Astrocyte (in vitro differentiated cells and primary cell): Measurements from ENCODE around the gene TUFM. TPM values are rescaled to one million over a fixed set of nuclear protein-coding genes. Genes with fewer than 3 reads are reported as not detected.
A peak's percentile ranks its signal among the peaks of the same experiment; 100 is the strongest.
"Not testable (repeated sequence)": the region's sequence is repeated elsewhere in the genome, so short reads cannot be mapped to it uniquely, and the experiment has no call there.

Source experiments
- DNase-seq: peaks from one replicate; pipeline ENCODE4 v3.0.0-alpha.2; 2010; ENCODE audit warnings: low read depth
- FAIRE-seq: peaks from 2 replicates; lab custom pipeline; 2011; peaks lifted over from hg19 to GRCh38; lab: Jason Lieb, UNC
- H2AFZ ChIP-seq: 2 replicates; pipeline ENCODE4 v1.6.0; 2012; ENCODE audit warnings: low read depth, low read length, inconsistent platforms
- H3K27ac ChIP-seq: 2 replicates; pipeline ENCODE4 v1.5.1; 2011; ENCODE audit warnings: low read depth, low read length, inconsistent platforms
- H3K27me3 ChIP-seq: 2 replicates; pipeline ENCODE4 v1.6.0; 2011; ENCODE audit warnings: low read length, inconsistent platforms; ENCODE audit not compliant: insufficient read depth
- H3K36me3 ChIP-seq: 2 replicates; pipeline ENCODE4 v1.5.1; 2011; ENCODE audit warnings: low read length, inconsistent platforms; ENCODE audit not compliant: insufficient read depth
- H3K4me1 ChIP-seq: 2 replicates; pipeline ENCODE4 v1.5.1; 2011; ENCODE audit warnings: low read length, inconsistent platforms; ENCODE audit not compliant: insufficient read depth
- H3K4me2 ChIP-seq: 2 replicates; pipeline ENCODE4 v1.6.0; 2012; ENCODE audit warnings: low read length, inconsistent platforms
- H3K4me3 ChIP-seq: 2 replicates; pipeline ENCODE4 v1.5.1; 2011; ENCODE audit warnings: low read depth, mild to moderate bottlenecking, low read length, inconsistent platforms; ENCODE audit not compliant: insufficient read depth
- H3K79me2 ChIP-seq: 2 replicates; pipeline ENCODE4 v1.6.0; 2012; ENCODE audit warnings: mild to moderate bottlenecking, low read length, inconsistent platforms; ENCODE audit not compliant: insufficient read depth
- H3K9ac ChIP-seq: 2 replicates; pipeline ENCODE4 v1.6.0; 2012; ENCODE audit warnings: mild to moderate bottlenecking, low read length, inconsistent platforms
- H3K9me3 ChIP-seq: 2 replicates; pipeline ENCODE4 v1.5.1; 2012; ENCODE audit warnings: low read depth, mild to moderate bottlenecking, low read length, inconsistent platforms; ENCODE audit not compliant: insufficient read depth
- H4K20me1 ChIP-seq: 2 replicates; pipeline ENCODE4 v1.6.0; 2012; ENCODE audit warnings: low read length, inconsistent platforms; ENCODE audit not compliant: insufficient read depth
- H3K27ac Mint-ChIP-seq: one replicate; pipeline ENCODE4 v1.8.0; 2021; ENCODE audit warnings: mild to moderate bottlenecking, mixed read lengths; ENCODE audit not compliant: unreplicated experiment
- H3K27me3 Mint-ChIP-seq: one replicate; pipeline ENCODE4 v1.8.0; 2021; ENCODE audit warnings: low read depth, mixed read lengths; ENCODE audit not compliant: unreplicated experiment
- H3K36me3 Mint-ChIP-seq: one replicate; pipeline ENCODE4 v1.8.0; 2021; ENCODE audit warnings: low read depth, mixed read lengths; ENCODE audit not compliant: unreplicated experiment
- H3K4me1 Mint-ChIP-seq: one replicate; pipeline ENCODE4 v1.8.0; 2021; ENCODE audit warnings: low read depth, mixed read lengths; ENCODE audit not compliant: unreplicated experiment
- H3K4me3 Mint-ChIP-seq: one replicate; pipeline ENCODE4 v1.8.0; 2021; ENCODE audit warnings: mild to moderate bottlenecking, moderate library complexity, mixed read lengths; ENCODE audit not compliant: unreplicated experiment
- H3K9me3 Mint-ChIP-seq: one replicate; pipeline ENCODE4 v1.8.0; 2021; ENCODE audit warnings: mild to moderate bottlenecking, mixed read lengths; ENCODE audit not compliant: unreplicated experiment
- EZH2 ChIP-seq: IDR thresholded peaks from 2 replicates; pipeline ENCODE4 v1.6.1; 2012; ENCODE audit warnings: mild to moderate bottlenecking, low read length, inconsistent platforms; ENCODE audit not compliant: insufficient read depth
- total RNA-seq: library from RNA; stranded (reverse); gene quantifications from 2 replicates; pipeline ENCODE4 v1.2.1, GENCODE V29; 2021
- TF ChIP-seq, protein P1 (sequence below): IDR thresholded peaks from 2 replicates; pipeline ENCODE4 v1.5.1; 2011; ENCODE audit warnings: low read depth, mild to moderate bottlenecking, inconsistent platforms, low read length, moderate library complexity; ENCODE audit not compliant: insufficient read depth

The TUFM gene
- total RNA-seq, 1 donor from 2014 or later = 147 TPM

DNA sequence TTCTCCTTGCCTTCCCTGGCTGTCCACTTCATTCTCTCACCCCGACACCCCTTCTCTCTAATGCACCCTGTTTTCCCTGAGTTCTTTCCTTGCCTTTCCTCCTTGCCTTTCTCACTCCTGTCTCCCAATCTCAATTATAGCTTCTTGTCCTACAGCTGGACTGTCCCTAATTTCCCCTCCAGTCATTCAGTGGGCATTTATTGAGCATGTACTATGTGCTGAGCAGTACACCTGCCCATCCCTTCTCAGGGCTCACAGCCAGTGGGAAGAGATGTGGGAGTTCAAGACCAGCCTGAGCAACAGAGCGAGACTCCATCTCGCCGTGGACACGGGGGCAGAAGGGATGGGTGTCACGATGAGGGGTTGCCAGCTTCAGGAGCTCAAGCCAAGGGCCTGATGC is 37.9 kb upstream of the TUFM start:
- Mint-ChIP-seq H3K36me3 (peaks cover 7% of the 10 kb centered on the region), H3K4me3 (no peak overlapping the region), H3K9me3 (no peaks in the 10 kb centered on the region), H3K4me1 (no peaks in the 10 kb centered on the region), H3K27ac (no peak overlapping the region), H3K27me3 (peaks cover 13% of the 10 kb centered on the region)
- Histone ChIP-seq H3K36me3 (no peaks in the 10 kb centered on the region), H3K9ac (no peak overlapping the region), H2AFZ (no peak overlapping the region), H4K20me1 (no peaks in the 10 kb centered on the region), H3K27ac (no peak overlapping the region), H3K79me2 (no peaks in the 10 kb centered on the region), H3K4me1 (peaks cover 13% of the 10 kb centered on the region), H3K9me3 (no peaks in the 10 kb centered on the region), H3K4me3 (no peak overlapping the region), H3K4me2 (no peak overlapping the region), H3K27me3 (no peaks in the 10 kb centered on the region)
- DNase-seq = no peak
- no peak for FAIRE-seq
- TF ChIP-seq, protein P1, sequence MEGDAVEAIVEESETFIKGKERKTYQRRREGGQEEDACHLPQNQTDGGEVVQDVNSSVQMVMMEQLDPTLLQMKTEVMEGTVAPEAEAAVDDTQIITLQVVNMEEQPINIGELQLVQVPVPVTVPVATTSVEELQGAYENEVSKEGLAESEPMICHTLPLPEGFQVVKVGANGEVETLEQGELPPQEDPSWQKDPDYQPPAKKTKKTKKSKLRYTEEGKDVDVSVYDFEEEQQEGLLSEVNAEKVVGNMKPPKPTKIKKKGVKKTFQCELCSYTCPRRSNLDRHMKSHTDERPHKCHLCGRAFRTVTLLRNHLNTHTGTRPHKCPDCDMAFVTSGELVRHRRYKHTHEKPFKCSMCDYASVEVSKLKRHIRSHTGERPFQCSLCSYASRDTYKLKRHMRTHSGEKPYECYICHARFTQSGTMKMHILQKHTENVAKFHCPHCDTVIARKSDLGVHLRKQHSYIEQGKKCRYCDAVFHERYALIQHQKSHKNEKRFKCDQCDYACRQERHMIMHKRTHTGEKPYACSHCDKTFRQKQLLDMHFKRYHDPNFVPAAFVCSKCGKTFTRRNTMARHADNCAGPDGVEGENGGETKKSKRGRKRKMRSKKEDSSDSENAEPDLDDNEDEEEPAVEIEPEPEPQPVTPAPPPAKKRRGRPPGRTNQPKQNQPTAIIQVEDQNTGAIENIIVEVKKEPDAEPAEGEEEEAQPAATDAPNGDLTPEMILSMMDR = no peak
- no peak for TF ChIP-seq EZH2

DNA sequence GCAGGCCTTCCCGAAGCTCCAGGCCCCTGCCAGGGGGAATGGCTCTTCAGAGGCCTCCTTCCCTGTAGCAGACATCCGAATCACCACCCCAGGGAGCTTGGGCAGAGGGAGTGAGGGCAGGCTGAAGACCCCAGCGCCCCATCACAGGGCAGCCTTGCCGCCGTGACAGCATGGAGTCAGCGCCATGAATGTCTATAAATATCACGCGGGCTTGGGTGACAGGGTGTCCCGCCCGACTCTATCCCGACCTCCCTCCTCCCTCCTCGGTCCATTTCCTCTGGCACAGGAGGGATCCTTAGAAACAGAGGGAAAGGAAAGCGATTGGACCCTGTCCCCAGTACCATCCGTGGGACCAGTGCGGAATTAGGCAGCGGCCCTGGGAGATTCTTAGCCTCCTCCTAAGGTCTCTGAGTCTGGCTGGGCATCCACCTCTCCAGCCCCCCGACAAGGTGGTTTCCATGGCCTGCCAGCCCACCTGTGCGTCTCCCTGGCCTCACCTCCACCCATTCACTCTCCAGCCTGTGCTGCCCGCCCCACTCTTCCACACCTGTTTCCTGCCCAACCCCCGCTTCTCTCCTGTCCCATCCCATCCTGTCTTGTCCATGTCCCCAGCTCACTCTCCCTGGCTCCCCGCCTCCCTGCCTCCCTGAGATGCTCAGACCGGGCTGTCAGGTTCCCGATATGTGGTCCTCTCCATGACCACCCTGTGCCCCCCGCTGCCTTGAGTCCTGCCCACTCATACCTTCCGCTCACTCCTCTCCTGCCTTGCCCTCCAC is 37.3 kb upstream of the TUFM start:
- Histone ChIP-seq H3K4me3 (no peak overlapping the region), H2AFZ (no peak overlapping the region), H4K20me1 (no peaks in the 10 kb centered on the region), H3K27ac (no peak overlapping the region), H3K4me2 (no peak overlapping the region), H3K4me1 (peaks cover 13% of the 10 kb centered on the region), H3K79me2 (no peaks in the 10 kb centered on the region), H3K9ac (no peak overlapping the region), H3K9me3 (no peaks in the 10 kb centered on the region), H3K27me3 (no peaks in the 10 kb centered on the region), H3K36me3 (no peaks in the 10 kb centered on the region)
- Mint-ChIP-seq H3K27ac (no peak overlapping the region), H3K4me3 (no peak overlapping the region), H3K36me3 (peaks cover 7% of the 10 kb centered on the region), H3K4me1 (no peaks in the 10 kb centered on the region), H3K9me3 (no peaks in the 10 kb centered on the region), H3K27me3 (peaks cover 13% of the 10 kb centered on the region)
- FAIRE-seq (no peak), DNase-seq (no peak)
- TF ChIP-seq, protein P1 = no peak
- no peak for TF ChIP-seq EZH2

DNA sequence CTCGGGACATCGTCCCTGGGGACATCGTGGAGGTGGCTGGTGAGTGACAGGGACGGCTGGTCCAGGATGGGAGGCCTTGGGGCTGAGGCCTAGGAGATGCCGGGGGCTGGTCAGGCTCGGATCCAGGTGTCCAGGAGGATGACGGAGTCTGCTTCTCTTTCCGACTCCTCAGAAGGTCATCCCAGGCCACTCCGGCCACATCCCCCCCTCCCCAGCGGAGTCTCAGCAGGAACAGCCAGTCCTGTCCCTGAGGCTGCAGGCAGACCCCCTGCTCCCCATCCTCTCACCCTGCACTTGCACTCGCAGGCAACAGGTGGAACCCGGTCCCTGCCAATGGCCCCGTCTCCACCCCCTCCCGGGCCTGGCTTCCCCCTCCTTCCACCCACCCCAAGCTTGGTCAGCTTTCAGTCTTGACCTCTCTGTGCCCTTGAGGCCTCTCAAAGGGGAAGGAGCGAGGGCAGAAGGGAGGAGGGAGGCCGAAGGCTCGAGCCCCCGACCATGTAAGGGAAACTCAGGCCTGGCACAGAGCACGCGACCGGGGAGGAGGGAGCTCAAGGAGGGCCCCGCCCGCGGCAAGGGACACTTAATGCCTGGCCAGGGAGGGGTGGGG is 36.5 kb upstream of the TUFM start:
- Mint-ChIP-seq H3K4me3 (no peak overlapping the region), H3K27me3 (peaks cover 13% of the 10 kb centered on the region), H3K4me1 (no peaks in the 10 kb centered on the region), H3K36me3 (peaks cover 7% of the 10 kb centered on the region), H3K27ac (no peak overlapping the region), H3K9me3 (no peaks in the 10 kb centered on the region)
- H3K27me3 ChIP-seq = no peaks in the 10 kb centered on the region
- peaks cover 13% of the 10 kb centered on the region for H3K4me1 ChIP-seq
- no peaks in the 10 kb centered on the region for H3K79me2 ChIP-seq
- H3K4me3 ChIP-seq = no peak overlapping the region
- no peak overlapping the region for H3K27ac ChIP-seq
- TF ChIP-seq, protein P1 = no peak
- TF ChIP-seq EZH2 = no peak
- no peaks in the 10 kb centered on the region for H3K36me3 ChIP-seq
- H2AFZ ChIP-seq = no peak overlapping the region
- no peaks in the 10 kb centered on the region for H4K20me1 ChIP-seq
- H3K4me2 ChIP-seq = no peak overlapping the region
- FAIRE-seq (no peak), DNase-seq (no peak)
- no peaks in the 10 kb centered on the region for H3K9me3 ChIP-seq
- no peak overlapping the region for H3K9ac ChIP-seq

DNA sequence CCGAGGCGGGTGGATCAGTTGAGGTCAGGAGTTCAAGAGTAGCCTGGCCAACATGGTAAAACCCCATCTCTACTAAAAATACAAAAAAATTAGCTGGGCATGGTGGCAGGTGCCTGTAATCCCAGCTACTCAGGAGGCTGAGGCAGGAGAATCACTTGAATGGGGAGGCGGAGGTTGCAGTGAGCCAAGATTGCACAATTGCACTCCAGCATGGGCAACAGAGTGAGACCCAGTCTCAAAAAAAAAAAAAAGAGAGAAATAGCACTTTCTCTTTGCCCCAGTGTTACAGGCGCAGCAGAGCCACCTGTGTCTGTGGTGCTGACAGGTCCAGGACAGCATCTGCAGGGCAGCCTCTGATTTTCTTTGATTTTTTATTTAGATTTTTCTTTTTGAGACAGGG is 35.4 kb upstream of the TUFM start:
- H3K4me3 Mint-ChIP-seq, H3K9me3 Mint-ChIP-seq, H3K27me3 ChIP-seq, H3K4me3 ChIP-seq, H3K36me3 Mint-ChIP-seq, H3K4me1 Mint-ChIP-seq, DNase-seq, H4K20me1 ChIP-seq, H2AFZ ChIP-seq, H3K9me3 ChIP-seq, H3K4me2 ChIP-seq, FAIRE-seq, H3K36me3 ChIP-seq, H3K9ac ChIP-seq, H3K27ac ChIP-seq, H3K79me2 ChIP-seq: not testable (repeated sequence)
- peak overlapping the region; percentile 18 for H3K27ac Mint-ChIP-seq
- peaks cover 13% of the 10 kb centered on the region for H3K4me1 ChIP-seq
- H3K27me3 Mint-ChIP-seq = peaks cover 13% of the 10 kb centered on the region
